GM21423 (cell line): ENCODE data around the gene RTBDN.
"Not testable (repeated sequence)": the region's sequence is repeated elsewhere in the genome, so short reads cannot be mapped to it uniquely, and the experiment has no call there.

Source experiments
- ATAC-seq: cut with Tn5 transposase; IDR thresholded peaks from one replicate; pipeline ENCODE4 v1.9.1; 2021; ENCODE audit warnings: mild to moderate bottlenecking, moderate library complexity; ENCODE audit not compliant: unreplicated experiment

Gene RTBDN

DNA sequence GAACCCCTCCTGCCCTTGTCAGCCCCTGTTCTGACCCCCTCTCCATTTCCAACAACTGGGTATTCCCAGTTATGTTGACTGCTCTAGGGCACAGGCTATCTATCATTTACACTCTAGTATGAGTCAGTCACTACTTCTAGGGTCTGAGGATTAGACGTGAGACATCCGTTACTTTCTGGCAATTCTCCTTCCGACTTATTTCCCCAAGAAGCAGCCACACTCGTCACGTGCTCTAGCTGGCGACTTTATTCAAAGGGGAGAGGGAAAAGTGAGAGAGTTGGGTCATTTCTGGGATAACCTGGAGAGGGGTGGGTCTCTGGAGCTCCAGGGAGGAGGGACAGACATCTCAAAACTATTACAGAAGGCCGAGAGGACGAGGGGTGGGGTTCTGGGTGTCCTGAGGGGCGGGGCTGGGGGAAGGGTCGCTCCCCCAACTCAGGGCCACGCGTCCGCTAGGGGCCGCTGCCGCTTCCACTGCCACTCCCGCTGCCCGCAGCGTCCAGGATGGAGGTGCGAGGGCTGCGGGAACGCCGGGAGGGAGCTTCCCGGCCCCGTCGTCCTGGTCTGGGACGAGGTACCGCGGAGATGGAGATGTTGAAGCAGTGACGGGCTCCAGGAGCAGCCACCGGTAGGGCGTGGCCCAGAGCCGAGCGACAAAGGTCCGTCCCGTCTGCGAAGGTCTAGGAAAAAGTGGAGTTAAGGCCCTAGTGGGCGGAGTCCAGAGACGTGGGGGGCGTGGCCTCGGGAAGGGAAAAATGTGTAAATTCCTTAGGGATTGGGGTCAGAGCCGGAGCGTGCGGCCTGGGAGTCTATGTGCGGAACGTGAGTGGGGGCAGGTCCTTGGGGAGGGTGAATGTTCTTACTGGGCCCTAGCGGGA is 8.9 kb downstream of the RTBDN start:
- no peak for ATAC-seq

DNA sequence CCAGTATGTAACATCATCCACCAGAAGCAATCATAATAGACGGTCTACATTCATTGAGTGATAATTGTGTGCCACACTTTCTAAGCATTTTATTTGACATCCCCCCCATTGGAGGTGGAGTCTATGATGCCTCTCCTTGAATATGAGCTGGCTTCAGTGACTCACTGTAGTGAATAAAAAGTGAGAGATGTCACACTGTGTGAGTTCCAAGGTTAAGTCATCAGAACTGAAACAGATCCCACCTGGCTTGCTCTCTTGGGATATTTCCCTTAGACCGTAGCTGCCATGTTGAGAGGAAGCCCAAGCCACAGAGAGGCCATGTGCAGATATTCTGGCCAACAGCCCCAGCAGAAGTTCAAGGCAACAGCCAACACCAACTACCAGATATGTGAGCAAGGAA is 12.6 kb downstream of the RTBDN start:
- no peak for ATAC-seq

DNA sequence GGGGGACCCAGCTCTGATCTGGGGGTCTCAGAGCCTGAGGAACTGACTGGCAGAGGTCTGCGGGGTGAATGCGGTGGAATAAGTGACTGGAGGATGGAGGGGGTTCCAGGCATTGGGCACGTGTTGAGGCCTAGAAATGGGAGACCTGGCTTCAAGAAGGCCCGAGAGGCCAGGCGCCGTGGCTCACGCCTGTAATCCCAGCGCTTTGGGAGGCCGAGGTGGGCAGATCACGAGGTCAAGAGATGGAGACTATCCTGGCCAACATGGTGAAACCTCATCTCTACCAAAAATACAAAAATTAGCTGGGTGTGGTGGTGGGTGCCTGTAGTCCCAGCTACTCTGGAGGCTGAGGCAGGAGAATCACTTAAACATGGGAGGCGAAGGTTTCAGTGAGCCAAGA is 16.6 kb downstream of the RTBDN start:
- ATAC-seq: not testable (repeated sequence)

DNA sequence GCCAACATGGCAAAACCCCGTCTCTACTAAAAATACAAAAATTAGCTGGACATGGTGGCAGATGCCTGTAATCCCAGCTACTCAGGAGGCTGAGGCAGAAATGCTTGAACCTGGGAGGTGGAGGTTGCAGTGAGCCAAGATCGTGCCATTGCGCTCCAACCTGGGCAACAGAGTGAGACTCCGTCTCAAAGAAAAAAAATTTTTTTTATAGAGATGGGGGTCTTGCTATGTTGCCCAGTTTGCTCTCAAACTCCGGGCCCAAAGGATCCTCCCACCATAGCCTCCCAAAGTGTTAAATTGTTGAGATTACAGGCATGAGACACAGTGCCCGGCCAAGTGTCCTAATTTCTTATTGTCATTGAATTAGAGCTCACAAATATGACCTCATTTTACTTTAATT is 17.2 kb downstream of the RTBDN start:
- not testable (repeated sequence) for ATAC-seq

DNA sequence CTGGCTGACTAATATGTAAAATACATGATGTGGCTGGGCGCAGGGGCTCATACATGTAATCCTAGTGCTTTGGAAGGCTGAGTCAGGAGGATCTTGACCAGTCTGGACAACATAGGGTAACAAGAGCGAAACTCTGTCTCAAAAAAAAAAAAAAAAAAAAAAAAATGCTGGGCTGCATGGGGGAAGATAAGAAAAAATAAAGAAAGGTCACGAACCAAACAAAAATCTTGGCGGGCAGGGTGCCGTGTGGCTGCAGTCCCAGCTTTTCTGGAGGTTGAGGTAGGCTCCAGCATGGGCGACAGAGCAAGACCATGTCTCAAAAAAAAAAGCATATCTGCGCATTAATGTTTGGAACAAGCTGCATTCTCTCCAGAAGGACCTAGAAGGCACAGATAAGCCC is 19.3 kb downstream of the RTBDN start:
- ATAC-seq: no peak

DNA sequence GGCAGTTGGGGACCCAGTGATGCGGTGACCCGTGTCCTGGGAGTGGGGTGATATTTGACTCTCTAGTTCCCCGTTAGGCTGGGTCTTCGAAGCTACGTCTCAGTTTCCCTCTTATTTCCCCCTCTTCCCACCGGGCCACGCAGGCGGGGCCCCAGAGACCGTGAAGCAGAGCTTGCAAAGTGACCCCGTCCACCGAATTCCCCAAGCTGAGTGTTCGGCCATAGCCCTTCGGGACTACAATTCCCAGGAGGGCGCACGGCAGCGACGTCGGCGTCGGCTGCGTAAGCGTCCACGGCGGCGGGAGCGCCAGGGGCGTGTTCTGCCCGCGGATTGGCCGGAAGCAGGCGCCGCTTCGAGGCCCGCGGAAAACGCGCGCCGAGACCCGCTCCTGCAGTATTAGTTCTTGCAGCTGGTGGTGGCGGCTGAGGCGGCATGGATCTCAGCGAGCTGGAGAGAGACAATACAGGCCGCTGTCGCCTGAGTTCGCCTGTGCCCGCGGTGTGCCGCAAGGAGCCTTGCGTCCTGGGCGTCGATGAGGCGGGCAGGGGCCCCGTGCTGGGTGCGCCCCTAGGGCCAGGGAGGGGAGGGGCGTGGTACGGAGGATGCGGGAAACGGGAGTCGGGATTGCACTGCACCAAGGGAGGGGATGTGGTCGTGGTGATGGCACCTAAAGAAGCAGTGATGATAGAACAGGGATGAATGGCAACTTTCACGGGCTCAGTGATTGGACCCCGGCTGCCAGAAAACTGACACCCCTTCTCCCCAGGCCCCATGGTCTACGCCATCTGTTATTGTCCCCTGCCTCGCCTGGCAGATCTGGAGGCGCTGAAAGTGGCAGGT is 27.9 kb downstream of the RTBDN start, which contains the start of gene RNASEH2A:
RNASEH2A (plus strand) TSS at position 343 of the 840 bp plus-strand sequence; CDS start at position 433, 90 bp downstream.
- ATAC-seq: peak; percentile 77

DNA sequence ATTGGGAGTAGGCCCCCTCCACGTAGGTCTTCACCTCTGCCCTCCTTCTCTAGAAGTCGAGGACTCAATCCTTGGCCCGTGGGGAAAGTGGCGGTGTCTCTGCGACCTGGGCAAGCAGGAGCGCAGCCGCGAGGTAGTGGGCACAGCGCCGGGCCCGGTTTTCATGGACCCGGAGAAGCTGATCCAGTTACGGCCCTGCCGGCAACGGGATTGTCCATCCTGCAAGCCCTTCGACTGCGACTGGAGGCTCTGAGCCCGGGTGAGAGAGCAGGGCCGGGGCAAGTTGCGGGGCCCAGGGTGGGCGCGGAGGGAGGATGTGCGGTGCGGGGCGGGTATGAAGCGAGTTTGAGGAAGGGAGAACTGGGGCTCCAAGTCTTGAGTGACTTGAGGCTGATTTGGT is 30.3 kb downstream of the RTBDN start:
- ATAC-seq: no peak

DNA sequence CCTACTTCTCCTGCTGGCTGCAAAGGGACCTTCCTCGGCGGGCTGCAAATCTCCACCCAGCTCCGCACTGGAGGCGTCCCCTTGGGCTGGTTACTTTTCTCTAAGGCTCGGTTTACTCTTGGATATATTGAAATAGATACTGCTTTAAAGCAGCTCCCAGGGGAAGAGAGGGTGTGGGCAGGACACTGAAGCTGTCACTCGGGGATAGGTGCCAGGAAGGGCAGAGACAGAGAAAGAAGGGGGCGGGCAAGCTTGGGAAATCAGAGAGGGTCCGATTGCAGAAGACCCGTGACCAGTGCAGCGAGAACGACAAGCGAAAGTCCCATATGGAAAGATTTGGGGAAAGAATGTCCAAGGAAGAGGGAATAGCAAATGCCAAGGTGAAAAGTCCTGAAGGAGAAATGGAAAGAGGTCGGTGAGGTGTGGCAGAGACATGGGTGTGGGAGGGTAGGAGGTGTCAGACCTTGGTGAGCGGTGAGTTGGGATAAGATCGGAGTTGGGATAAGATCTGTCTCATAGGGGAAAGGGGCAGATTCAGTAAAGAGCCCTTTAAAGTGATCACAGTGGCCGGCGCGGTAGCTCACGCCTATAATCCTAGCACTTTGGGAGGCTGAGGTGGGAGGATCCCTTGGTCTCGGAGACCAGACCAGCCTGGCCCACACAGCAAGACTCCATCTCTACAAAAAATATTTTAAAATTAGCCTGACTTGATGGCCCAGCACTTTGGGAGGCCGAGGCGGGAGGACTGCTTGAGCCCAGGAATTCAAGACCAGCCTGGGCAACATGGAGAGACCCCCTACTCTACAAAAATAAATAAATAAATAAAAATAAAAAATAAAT is 31.9 kb downstream of the RTBDN start:
- no peak for ATAC-seq

DNA sequence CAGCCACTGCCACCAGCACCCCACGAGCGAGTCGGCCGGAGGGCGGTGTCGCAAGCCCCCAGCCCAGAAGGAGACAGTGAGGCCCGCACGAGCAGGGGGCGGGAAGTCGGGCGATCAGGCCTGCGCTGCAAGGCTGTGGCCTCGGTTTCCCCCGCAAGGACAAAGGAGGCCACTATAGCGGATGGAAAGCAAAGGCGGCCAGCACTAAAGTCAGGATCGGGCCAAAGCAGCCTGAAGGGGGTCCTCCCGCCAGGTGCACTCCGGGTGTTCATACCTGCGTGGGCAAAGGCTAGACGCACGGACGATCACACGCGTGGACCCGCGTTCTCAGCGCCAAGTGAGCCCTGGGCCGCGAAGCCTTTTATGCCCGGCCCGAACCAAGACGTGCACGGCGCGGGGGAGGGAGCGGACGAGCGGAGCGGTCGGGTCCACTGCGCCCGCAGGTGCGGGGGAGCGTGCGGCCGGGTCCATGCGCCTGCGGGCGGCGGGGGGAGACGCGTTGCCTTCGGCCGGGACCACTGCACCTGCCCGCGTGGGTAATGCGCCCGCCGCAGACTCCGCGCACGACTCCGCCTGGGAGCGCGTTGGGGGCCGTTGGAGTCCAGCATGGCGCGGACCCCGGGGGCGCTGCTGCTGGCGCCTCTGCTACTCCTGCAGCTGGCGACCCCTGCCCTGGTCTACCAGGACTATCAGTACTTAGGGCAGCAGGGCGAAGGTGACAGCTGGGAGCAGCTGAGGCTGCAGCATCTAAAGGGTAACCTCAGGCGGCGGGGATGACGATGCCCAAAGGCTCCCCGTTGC is 32.7 kb downstream of the RTBDN start, which contains the start of the genes PRDX2 and THSD8:
PRDX2 (minus strand) TSS at position 335 of the 801 bp plus-strand sequence. CDS start 539 bp downstream, outside the sequence.
THSD8 (plus strand) TSS at position 604 of the 801 bp plus-strand sequence; CDS start at position 607, 3 bp downstream.
- ATAC-seq: peak; percentile 45

DNA sequence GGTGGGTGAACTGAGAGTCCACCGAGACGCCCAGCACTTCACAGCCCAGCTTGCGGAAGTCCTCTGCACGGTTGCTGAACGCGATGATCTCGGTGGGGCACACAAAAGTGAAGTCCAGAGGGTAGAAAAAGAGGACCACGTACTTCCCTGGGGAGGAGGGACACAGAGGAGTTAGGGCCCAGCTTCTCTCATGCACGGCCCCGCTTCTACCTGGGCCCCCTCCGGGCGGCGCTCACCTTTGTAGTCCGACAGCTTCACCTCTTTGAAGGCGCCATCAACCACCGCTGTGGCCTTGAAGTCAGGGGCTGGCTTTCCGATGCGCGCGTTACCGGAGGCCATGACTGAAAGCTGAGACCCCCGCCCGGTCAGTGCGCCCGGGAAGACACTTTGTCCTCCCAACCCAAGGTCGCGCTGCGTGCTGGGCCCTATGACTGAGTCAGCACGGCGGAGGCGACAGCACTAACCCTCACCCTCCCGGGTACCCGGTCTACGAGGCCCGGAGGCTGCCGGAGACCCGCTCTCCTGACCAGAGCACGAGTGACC is 33.4 kb downstream of the RTBDN start:
- no peak for ATAC-seq

DNA sequence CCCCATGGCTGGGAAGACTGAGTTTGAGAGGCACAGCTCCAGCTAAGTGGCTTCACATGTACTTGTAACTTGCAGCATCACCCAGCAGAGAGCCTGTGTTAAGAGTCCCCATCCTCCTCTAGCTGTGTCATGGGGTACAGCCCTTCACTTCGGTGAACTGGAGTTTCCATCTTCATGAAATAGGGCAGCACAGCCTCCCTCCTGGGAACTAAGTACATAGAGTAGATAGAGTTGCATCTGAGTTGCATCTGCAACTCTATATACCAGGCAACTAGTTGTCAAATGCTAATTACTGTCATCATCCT is 34.0 kb downstream of the RTBDN start:
- no peak for ATAC-seq

DNA sequence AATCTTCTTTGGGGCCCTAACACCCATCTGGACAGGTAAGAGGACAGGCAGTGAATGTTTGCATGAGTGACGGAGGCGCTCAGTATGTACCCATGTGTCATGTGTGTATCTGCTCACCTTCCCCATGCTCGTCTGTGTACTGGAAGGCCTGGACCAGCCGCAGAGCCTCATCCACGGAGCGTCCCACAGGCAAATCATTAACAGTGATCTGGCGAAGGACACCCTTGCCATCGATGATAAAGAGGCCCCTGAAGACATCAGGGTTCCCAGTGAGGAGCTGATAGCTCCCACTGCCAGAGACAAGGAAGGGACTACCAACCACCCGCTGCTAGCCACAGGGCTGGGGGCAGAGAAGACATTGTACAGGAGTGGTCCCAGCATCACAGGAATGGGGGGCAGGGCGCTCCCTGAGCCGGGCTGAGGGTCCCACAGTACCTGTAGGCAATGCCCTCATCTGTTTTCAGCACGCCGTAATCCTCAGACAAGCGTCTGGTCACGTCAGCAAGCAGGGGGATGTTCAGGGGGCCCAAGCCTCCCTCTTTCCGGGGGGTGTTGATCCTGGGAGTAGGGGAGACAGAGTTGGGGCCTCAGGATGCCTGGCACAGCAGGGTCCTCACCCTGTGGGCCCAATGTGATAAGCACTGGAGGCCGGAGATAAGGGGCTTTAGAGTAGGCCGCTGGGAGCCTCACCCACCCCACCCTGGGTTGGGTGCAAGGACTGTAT is 34.5 kb downstream of the RTBDN start:
- no peak for ATAC-seq

DNA sequence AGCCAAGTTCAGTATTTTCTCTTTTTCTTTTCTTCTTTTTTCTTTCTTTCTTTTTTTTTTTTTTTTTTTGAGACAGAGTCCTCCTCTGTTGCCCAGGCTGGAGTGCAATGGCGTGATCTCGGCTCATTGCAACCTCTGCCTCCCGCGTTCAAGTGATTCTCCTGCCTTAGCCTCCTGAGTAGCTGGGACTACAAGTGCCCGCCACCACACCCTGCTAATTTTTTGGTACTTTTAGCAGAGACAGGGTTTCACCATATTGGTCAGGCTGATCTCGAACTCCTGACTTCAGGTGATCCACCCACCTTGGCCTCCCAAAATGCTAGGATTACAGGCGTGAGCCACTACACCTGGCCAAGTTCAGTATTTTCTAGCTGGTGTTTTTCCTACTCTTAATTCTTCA is 36.8 kb downstream of the RTBDN start:
- ATAC-seq: not testable (repeated sequence)

DNA sequence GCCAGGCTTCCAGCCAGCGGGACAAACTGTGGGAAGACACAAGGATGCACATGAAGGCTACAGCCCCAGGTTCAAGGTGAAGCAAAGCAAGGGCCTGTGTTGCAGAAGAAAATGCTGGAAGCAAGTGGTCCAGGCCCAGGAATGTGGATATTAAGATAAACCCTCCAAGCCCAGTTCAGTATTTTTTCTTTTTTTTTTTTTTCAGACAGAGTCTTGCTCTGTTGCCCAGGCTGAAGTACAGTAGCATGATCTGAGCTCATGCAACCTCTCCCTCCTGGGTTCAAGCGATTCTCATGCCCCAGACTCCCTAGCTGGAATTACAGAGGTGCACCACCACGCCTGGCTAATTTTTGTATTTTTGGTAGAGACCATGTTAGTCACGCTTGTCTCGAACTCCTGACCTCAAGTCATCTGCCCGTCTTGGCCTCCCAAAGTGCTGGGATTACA is 37.2 kb downstream of the RTBDN start:
- no peak for ATAC-seq

DNA sequence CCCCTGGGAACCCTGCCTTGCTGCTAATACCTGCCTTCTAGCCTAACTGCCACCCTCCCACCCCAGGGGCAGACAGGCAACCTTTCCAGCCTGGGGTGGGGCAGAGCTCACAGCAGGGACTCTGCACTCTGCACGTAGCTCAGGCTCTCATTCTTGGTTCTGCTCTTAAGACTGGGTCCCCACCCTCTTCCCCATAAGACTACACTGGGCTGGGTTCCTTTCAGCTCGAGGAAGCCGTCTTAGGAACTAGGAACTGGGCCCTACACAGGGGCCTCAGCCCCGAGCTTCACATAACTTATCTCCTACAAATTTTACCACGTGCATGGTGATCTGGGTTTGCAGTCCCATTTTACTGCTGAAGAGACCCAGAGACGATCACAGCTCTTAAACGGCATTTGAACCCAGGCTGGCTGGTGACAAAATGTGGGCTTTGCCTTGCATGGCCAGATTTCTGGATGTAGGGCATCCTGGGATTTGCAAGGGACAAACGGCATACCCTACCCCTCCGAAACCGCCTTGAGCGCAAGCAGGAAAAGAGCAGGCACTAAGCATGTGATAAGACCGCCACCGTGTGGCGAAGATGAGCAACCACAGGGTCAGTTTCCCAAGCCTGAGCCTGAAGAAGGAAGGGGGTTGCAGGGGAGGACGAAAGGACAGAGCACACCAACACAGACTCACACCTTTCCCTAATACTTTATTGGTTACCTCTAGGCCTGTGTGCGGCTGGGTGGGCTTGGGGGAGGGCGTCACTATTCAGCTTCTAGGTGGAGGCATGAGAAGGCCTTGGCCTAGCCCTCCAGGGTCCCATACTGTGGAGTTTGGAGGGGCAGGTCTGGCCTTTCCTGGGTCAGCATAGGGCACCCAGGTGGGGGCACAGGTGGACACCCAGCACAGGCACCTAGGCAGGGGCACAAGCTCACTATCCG is 38.0 kb downstream of the RTBDN start:
- ATAC-seq: no peak

DNA sequence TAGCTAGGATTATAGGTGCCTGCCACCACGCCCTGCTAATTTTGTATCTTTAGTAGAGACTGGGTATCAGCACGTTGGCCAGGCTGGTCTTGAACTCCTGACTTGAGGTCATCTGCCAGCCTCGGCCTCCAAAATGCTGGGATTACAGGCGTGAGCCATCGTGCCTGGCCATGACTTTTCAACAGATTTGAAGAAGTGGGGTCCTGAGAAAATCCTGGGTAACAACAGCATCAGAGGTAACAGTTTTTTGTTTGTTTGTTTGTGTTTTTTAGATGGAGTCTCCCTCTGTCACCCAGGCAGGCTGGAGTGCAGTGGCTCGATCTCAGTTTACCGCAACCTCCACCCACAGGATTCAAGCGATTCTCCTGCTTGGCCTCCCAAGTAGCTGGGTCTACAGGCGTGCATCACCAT is 39.4 kb downstream of the RTBDN start:
- ATAC-seq: no peak

DNA sequence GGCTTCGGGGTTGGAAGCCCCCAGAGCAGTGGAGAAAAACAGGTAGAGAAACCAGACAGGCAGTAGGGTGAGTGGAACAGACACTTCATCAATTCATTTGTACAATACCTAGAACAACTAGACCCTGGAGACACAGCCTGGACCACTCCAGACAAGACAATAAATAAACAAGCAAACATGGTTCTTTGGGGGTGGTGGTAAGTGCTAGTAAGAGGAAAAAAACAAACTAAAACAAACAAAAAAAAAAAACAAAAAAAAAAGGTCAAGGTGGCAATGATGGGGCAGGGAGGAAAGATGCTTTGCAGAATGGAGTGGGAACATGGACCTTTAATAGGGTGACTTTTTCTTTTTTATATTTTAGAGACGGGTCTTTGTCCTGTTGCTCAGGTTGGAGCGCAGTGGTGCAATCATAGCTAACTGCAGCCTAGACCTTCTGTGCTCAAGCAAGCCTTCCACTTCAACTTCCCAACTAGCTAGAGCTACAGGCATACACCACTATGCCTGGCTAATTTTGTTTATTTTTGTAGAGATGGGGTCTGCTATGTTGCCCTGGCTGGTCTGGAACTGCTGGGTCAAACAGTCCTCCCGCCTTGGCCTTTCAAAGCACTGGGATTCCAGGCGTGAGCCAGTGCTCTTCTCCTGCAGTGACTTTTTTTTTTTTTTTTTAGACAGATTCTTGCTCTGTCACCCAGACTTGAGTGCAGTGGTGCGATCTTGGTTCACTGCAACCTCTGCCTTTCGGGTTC is 40.0 kb downstream of the RTBDN start:
- ATAC-seq: no peak
